Right lobe of liver (tissue), 6 donors: ENCODE results near the gene B3GAT1. TPM values are rescaled to one million over a fixed set of nuclear protein-coding genes. Genes with fewer than 3 reads are reported as not detected.

ENCODE experiments used
- ATAC-seq, 4 donors: fragments of 200-7000 bp; cut with Tn5 transposase; one replicate each; pipeline ENCODE4 v1.9.1; 2020; ENCODE audit warnings: mild to moderate bottlenecking in 4 of 4, moderate library complexity in 4 of 4
- DNase-seq, 3 donors: peaks; one replicate each; pipeline ENCODE4 v3.0.0-alpha.2; 2020
- H3K27ac ChIP-seq, 3 donors: fragments of 200-600 bp; one replicate each; pipeline ENCODE4 v1.8.0; 2022
- H3K27me3 ChIP-seq, 2 donors: fragments of 200-600 bp; one replicate each; pipeline ENCODE4 v1.8.0; 2022
- H3K36me3 ChIP-seq, 4 donors: fragments of 200-600 bp; sonication (generic) in 1 of 4; one replicate each; pipeline versions ENCODE4 v1.5.1 to v1.8.0; 2017 to 2022; ENCODE audit warnings: control low read depth in 1 of 4
- H3K4me1 ChIP-seq, 4 donors: fragments of 200-600 bp; sonication (generic) in 1 of 4; one replicate each; pipeline versions ENCODE4 v1.5.1 to v1.8.0; 2017 to 2022; ENCODE audit warnings: control low read depth in 1 of 4
- H3K4me3 ChIP-seq, 3 donors: fragments of 200-600 bp; one replicate each; pipeline ENCODE4 v1.8.0; 2022
- H3K9me3 ChIP-seq, 4 donors: fragments of 200-600 bp; sonication (generic) in 1 of 4; one replicate each; pipeline versions ENCODE4 v1.5.1 to v1.8.0; 2017 to 2022; ENCODE audit warnings: control low read depth in 1 of 4
- CTCF ChIP-seq, 4 donors: fragments of 200-600 bp in 3 of 4; fragments of 450-650 bp in 1 of 4; IDR thresholded peaks; one replicate each; pipeline versions ENCODE4 v1.5.1 to v1.8.0; 2016 to 2022; ENCODE audit warnings: antibody characterized with exemption in 4 of 4, mild to moderate bottlenecking in 2 of 4
- POLR2A ChIP-seq: fragments of 450-650 bp; IDR thresholded peaks from one replicate; pipeline ENCODE4 v1.6.1; 2017; ENCODE audit warnings: antibody characterized with exemption, mild to moderate bottlenecking
- WGBS: methylation state at CpG from one replicate; pipeline ENCODE4 v1.1.6; 2018; ENCODE audit warnings: low coverage, low lambda C conversion rate; ENCODE audit not compliant: insufficient coverage; ENCODE audit errors: missing lambda C conversion rate; 5-methylcytosine and 5-hydroxymethylcytosine counted together
- intact Hi-C, 2 donors: fragments of 100-400 bp; cut with DNase I; formaldehyde crosslinking; loops; one replicate each; pipeline versions ENCODE4 v1.11.2 to v1.14.1; 2022
- total RNA-seq, 6 experiments: library from RNA; depleted of rRNA in 2 of 6; stranded (reverse); fragments of >200 nt in 2 of 6; fragmentation: NEBNext Ultra II Directional in 3 of 6; extraction: Animal tissue kit (Norgen Biotek cat#: 25700) in 3 of 6; gene quantifications; one replicate each; pipeline versions ENCODE4 v1.1.0 to v1.2.4, GENCODE V29; 2016 to 2023
- donor health status: DM: no; HTN: yes; CAD: no.
- donor health status: DM: no; HTN: no; CAD: no.
- donor health status: DM: no; HTN: no; CAD: no.
- donor health status: DM: no; HTN: yes; CAD: no.
- donor health status: DM: no; HTN: yes; CAD: no.

The B3GAT1 gene
- total RNA-seq, 6 experiments from 2014 or later: 0.76 to 8.8 (median 5.1) TPM

- no peak for TF ChIP-seq CTCF (IDR thresholded peaks at IDR 0.05)
- no peak for TF ChIP-seq POLR2A
- H3K9me3 ChIP-seq: no peaks in the 10 kb centered on the region
- intact Hi-C loops: no loop called here
- no peaks in the 10 kb centered on the region for H3K27me3 ChIP-seq
- 67% methylated on average over 7 of the region's 19 CpGs for WGBS
- H3K4me1 ChIP-seq: no peaks in the 10 kb centered on the region
- ATAC-seq: no peak
- DNase-seq: peak in 1 of 3 donors; percentile 42
- no peaks in the 10 kb centered on the region for H3K36me3 ChIP-seq
- no peak overlapping the region for H3K27ac ChIP-seq
- no peak overlapping the region for H3K4me3 ChIP-seq
Measured at GRCh38 chr11:134370526-134371435, 41.3 kb downstream of the B3GAT1 start.

- ATAC-seq (no peak), DNase-seq (peak in 1 of 3 donors; percentile 22)
- Histone ChIP-seq H3K36me3 (no peaks in the 10 kb centered on the region), H3K27ac (no peak overlapping the region), H3K27me3 (no peaks in the 10 kb centered on the region), H3K4me3 (no peak overlapping the region), H3K9me3 (no peaks in the 10 kb centered on the region), H3K4me1 (no peaks in the 10 kb centered on the region)
- WGBS: 82% methylated on average over 18 of the region's 30 CpGs
- TF ChIP-seq POLR2A (no peak), CTCF (IDR thresholded peaks at IDR 0.05) (no peak)
- intact Hi-C loops: loop anchor here in 1 of 2 donors (10.0 kb wide), 1 partner anchor 215 kb away; no protein-coding TSS in a partner anchor
Measured at GRCh38 chr11:134369656-134370525, 42.2 kb downstream of the B3GAT1 start.

GRCh38 chr11:134367781-134368180, 44.3 kb downstream of the B3GAT1 start:
- Histone ChIP-seq H3K27me3 (no peaks in the 10 kb centered on the region), H3K9me3 (no peaks in the 10 kb centered on the region), H3K4me1 (no peaks in the 10 kb centered on the region), H3K4me3 (no peak overlapping the region), H3K27ac (no peak overlapping the region), H3K36me3 (no peaks in the 10 kb centered on the region)
- intact Hi-C loops: loop anchor here in 1 of 2 donors (10.0 kb wide), 1 partner anchor 217 kb away; no protein-coding TSS in a partner anchor
- ATAC-seq: no peak
- TF ChIP-seq POLR2A: no peak
- TF ChIP-seq CTCF (IDR thresholded peaks at IDR 0.05): no peak
- peak in 1 of 3 donors; percentile 40 for DNase-seq
- 83% methylated on average over 1 of the region's 18 CpGs for WGBS

GRCh38 chr11:134366254-134366653, 45.8 kb downstream of the B3GAT1 start:
- Histone ChIP-seq H3K4me3 (no peak overlapping the region), H3K4me1 (no peaks in the 10 kb centered on the region), H3K27me3 (no peaks in the 10 kb centered on the region), H3K9me3 (no peaks in the 10 kb centered on the region), H3K27ac (no peak overlapping the region), H3K36me3 (no peaks in the 10 kb centered on the region)
- ATAC-seq (no peak), DNase-seq (no peak)
- WGBS: 60% methylated on average over 4 of the region's 7 CpGs
- intact Hi-C loops: loop anchor here in 1 of 2 donors (10.0 kb wide), 1 partner anchor 219 kb away; no protein-coding TSS in a partner anchor
- no peak for TF ChIP-seq CTCF (IDR thresholded peaks at IDR 0.05)
- TF ChIP-seq POLR2A: no peak
